Measurements from ENCODE around the gene KLRD1. TPM values are rescaled to one million over a fixed set of nuclear protein-coding genes. Genes with fewer than 3 reads are reported as not detected.

Gene KLRD1
- total RNA-seq (10 to 100 TPM; 23.6 to 60.3 (median 40.9) TPM), polyA plus RNA-seq (1 to 10 TPM; 1.7 to 9.4 (median 2.2) TPM)
- long read RNA-seq, donor 1, partial matches to known transcripts: 0 of 1 reads
- long read RNA-seq, donor 1, other reads (novel, unspliced or antisense): 0 of 1 reads
- long read RNA-seq, donor 2, partial matches to known transcripts: 0 of 2 reads
- long read RNA-seq, donor 2, other reads (novel, unspliced or antisense): 0 of 2 reads

- Histone ChIP-seq H3K4me1 (no peaks in the 10 kb centered on the region), H3K27me3 (replicated peaks in 1 of 7) (no peaks in the 10 kb centered on the region), H3K27ac (peak within 1 kb of the TSS in 6 of 8 donors; percentile 23 to 82 (median 58)), H3K4me3 (peak within 1 kb of the TSS in 5 of 8 donors; percentile 9 to 61 (median 20)), H3K36me3 (no peaks in the 10 kb centered on the region), H3K9me3 (peaks cover 0 to 2% (median 0%) of the 10 kb centered on the region in 8 donors)
- TF ChIP-seq POLR2A (IDR thresholded peaks at IDR 0.05): no peak
- TF ChIP-seq, protein P1, sequence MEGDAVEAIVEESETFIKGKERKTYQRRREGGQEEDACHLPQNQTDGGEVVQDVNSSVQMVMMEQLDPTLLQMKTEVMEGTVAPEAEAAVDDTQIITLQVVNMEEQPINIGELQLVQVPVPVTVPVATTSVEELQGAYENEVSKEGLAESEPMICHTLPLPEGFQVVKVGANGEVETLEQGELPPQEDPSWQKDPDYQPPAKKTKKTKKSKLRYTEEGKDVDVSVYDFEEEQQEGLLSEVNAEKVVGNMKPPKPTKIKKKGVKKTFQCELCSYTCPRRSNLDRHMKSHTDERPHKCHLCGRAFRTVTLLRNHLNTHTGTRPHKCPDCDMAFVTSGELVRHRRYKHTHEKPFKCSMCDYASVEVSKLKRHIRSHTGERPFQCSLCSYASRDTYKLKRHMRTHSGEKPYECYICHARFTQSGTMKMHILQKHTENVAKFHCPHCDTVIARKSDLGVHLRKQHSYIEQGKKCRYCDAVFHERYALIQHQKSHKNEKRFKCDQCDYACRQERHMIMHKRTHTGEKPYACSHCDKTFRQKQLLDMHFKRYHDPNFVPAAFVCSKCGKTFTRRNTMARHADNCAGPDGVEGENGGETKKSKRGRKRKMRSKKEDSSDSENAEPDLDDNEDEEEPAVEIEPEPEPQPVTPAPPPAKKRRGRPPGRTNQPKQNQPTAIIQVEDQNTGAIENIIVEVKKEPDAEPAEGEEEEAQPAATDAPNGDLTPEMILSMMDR (IDR thresholded peaks at IDR 0.05 in 8 of 11, conservative IDR thresholded peaks at IDR 0.05 in 3 of 11): no peak
- TF ChIP-seq POLR2AphosphoS5 (IDR thresholded peaks at IDR 0.05): no peak
- DNase-seq: no peak
- intact Hi-C loops (cut with DNase I; ENCODE audit: low total_unique reads): no loop called here
- 80 to 91% (median 83%) methylated on average over 1 of the region's 1 CpG for WGBS, 5 donors
These were observed at the start of gene KLRD1 for GRCh38 chr12:10307630-10308029. Gene KLRD1 (plus strand): TSS chr12:10307870. CDS start chr12:10308078, 208 bp downstream.

DNA sequence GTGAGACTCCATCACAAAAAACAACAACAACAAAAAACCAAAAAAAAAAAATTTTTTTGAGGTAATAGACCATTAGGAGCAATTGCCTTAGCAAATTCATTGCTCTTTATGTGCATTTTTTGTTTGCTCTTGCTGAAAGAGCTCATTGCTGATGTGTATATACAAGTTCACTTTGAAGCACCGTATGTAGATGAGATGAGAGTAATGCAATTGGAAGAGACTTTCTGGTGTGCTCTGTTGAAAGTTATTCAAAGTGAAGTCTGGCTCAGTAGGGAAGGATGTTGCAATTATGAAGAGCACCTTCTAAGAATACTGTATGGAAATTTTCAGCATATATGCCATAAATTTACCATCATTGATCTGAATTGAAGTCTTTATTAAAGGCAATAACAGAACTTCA lies 46.7 kb upstream of the KLRD1 start:
- WGBS, 5 donors: 0 to 90% (median 8%) methylated on average over 1 of the region's 1 CpG

DNA sequence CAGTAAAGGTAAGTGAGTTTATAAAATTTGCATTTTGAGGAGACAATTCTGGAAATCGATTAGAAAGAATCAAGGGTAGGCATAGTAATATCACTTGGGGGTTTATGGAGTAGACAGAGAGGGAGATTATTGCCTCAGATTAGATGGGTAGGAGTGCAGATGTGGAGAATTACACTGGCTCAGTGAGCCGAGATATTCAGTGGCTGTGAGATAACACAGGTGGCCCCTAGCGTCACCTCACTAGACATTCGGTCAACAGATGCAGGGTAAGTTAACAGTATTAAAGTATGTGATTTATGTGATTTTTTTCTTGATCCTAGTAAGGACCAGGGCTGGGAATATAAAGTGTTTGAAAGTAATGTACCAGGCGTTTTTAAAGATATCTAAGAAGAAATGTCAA lies 39.6 kb upstream of the KLRD1 start:
- no peak for DNase-seq
- WGBS, 5 donors: 79 to 85% (median 82%) methylated on average over 5 of the region's 5 CpGs
- no peaks in the 10 kb centered on the region for H3K4me1 ChIP-seq
- H3K27ac ChIP-seq: no peak overlapping the region
- no peak for TF ChIP-seq POLR2A (IDR thresholded peaks at IDR 0.05)
- TF ChIP-seq, protein P1 (IDR thresholded peaks at IDR 0.05 in 8 of 11, conservative IDR thresholded peaks at IDR 0.05 in 3 of 11): no peak
- no peak for TF ChIP-seq POLR2AphosphoS5 (IDR thresholded peaks at IDR 0.05)
- intact Hi-C loops (cut with DNase I; ENCODE audit: low total_unique reads): no loop called here
- no peaks in the 10 kb centered on the region for H3K9me3 ChIP-seq
- no peak overlapping the region for H3K4me3 ChIP-seq
- peaks cover 0 to 4% (median 0%) of the 10 kb centered on the region in 7 donors for H3K27me3 ChIP-seq (replicated peaks in 1 of 7)
- H3K36me3 ChIP-seq: no peaks in the 10 kb centered on the region

More for the DNA sequence above, 46.7 kb upstream of the KLRD1 start:
- H3K27me3 ChIP-seq (replicated peaks in 1 of 7): no peaks in the 10 kb centered on the region
- no peak overlapping the region for H3K4me3 ChIP-seq
- no peaks in the 10 kb centered on the region for H3K36me3 ChIP-seq
- no peaks in the 10 kb centered on the region for H3K4me1 ChIP-seq
- H3K27ac ChIP-seq: no peak overlapping the region
- TF ChIP-seq, protein P1 (IDR thresholded peaks at IDR 0.05 in 8 of 11, conservative IDR thresholded peaks at IDR 0.05 in 3 of 11): no peak
- TF ChIP-seq POLR2AphosphoS5 (IDR thresholded peaks at IDR 0.05) (no peak), POLR2A (IDR thresholded peaks at IDR 0.05) (no peak)
- intact Hi-C loops (cut with DNase I; ENCODE audit: low total_unique reads): no loop called here
- H3K9me3 ChIP-seq: peaks cover 0 to 12% (median 9%) of the 10 kb centered on the region in 8 donors
- DNase-seq: no peak

DNA sequence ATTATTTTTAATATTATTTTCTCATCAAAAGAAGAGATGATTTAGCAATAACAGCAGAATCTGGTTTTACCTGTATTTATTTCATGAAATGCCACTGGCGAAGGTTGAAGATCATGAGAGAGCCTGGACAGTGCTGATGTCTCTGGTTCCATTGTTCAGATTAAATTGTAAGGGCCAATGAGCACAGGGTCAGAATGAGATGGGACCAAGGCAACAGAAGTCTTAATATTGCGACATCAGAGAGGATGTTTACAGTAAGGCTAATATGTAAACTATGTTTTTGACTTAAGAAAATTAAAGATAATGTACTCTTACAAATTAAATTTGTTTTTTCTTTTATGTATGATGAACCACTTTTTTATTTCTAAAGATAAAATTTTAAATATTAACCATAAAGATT lies 35.2 kb upstream of the KLRD1 start:
- Histone ChIP-seq H3K27me3 (replicated peaks in 1 of 7) (peaks cover 0 to 4% (median 0%) of the 10 kb centered on the region in 7 donors), H3K36me3 (no peaks in the 10 kb centered on the region), H3K4me1 (no peaks in the 10 kb centered on the region), H3K27ac (no peak overlapping the region), H3K4me3 (no peak overlapping the region), H3K9me3 (peaks cover 0 to 5% (median 0%) of the 10 kb centered on the region in 8 donors)
- intact Hi-C loops (cut with DNase I; ENCODE audit: low total_unique reads): no loop called here
- no peak for DNase-seq
- WGBS, 5 donors: 86 to 99% (median 93%) methylated on average over 2 of the region's 2 CpGs
- TF ChIP-seq, protein P1 (IDR thresholded peaks at IDR 0.05 in 8 of 11, conservative IDR thresholded peaks at IDR 0.05 in 3 of 11): no peak
- TF ChIP-seq POLR2A (IDR thresholded peaks at IDR 0.05): no peak
- TF ChIP-seq POLR2AphosphoS5 (IDR thresholded peaks at IDR 0.05): no peak
